OCI-LY1 (cell line): ENCODE data around the gene KDM3B.

Source experiments
- H2AFZ ChIP-seq: fragments of 200-600 bp; sonication (generic), shearing (Covaris generic); 2 replicates; pipeline ENCODE4 v1.6.0; 2014; ENCODE audit warnings: antibody characterized with exemption, mild to moderate bottlenecking, low read length
- H3F3A ChIP-seq: fragments of 200-600 bp; sonication (generic), shearing (Covaris generic); 2 replicates; pipeline ENCODE4 v1.6.0; 2014; ENCODE audit warnings: mild to moderate bottlenecking, antibody characterized with exemption, low read length, moderate library complexity; ENCODE audit not compliant: insufficient read depth
- H3K27ac ChIP-seq: fragments of 200-600 bp; sonication (generic); 2 replicates; pipeline ENCODE4 v1.5.1; 2014; ENCODE audit warnings: low read length, mixed run types, mild to moderate bottlenecking, low read depth; ENCODE audit not compliant: poor library complexity, severe bottlenecking
- H3K27me3 ChIP-seq: fragments of 200-600 bp; sonication (generic); 2 replicates; pipeline ENCODE4 v1.6.0; 2014; ENCODE audit warnings: antibody characterized with exemption, mild to moderate bottlenecking, low read length, moderate library complexity; ENCODE audit not compliant: insufficient read depth
- H3K36me3 ChIP-seq: fragments of 200-600 bp; sonication (generic); 2 replicates; pipeline ENCODE4 v1.6.1; 2014; ENCODE audit warnings: mild to moderate bottlenecking, antibody characterized with exemption, low read length, moderate library complexity, mixed read lengths; ENCODE audit not compliant: insufficient read depth
- H3K4me1 ChIP-seq: fragments of 200-600 bp; sonication (generic); 2 replicates; pipeline ENCODE4 v1.5.1; 2014; ENCODE audit warnings: mild to moderate bottlenecking, low read length, moderate library complexity; ENCODE audit not compliant: insufficient read depth, severe bottlenecking
- H3K4me2 ChIP-seq: fragments of 200-600 bp; sonication (generic), shearing (Covaris generic); 2 replicates; pipeline ENCODE4 v1.6.1; 2014; ENCODE audit warnings: low read length
- H3K4me3 ChIP-seq: fragments of 200-600 bp; sonication (generic); 2 replicates; pipeline ENCODE4 v1.5.1; 2014; ENCODE audit warnings: low read length, low read depth, mild to moderate bottlenecking, mixed read lengths; ENCODE audit not compliant: poor library complexity, severe bottlenecking
- H3K79me2 ChIP-seq: fragments of 200-600 bp; shearing (Covaris generic); 2 replicates; pipeline ENCODE4 v1.6.1; 2016; ENCODE audit warnings: mixed run types, low read length, mixed read lengths; ENCODE audit not compliant: insufficient read depth
- H3K9ac ChIP-seq: fragments of 200-600 bp; sonication (generic), shearing (Covaris generic); 2 replicates; pipeline ENCODE4 v1.6.1; 2014; ENCODE audit warnings: mild to moderate bottlenecking, low read length, mixed read lengths
- H3K9me2 ChIP-seq: fragments of 200-600 bp; sonication (generic), shearing (Covaris generic); 2 replicates; pipeline ENCODE4 v1.6.1; 2014; ENCODE audit warnings: low read depth, mild to moderate bottlenecking, low read length, mixed read lengths
- H3K9me3 ChIP-seq: fragments of 200-600 bp; shearing (Covaris generic); 2 replicates; pipeline ENCODE4 v1.6.1; 2014; ENCODE audit warnings: low read length, mixed read lengths
- H4K20me1 ChIP-seq: fragments of 200-600 bp; sonication (generic), shearing (Covaris generic); 2 replicates; pipeline ENCODE4 v1.6.0; 2016; ENCODE audit warnings: mild to moderate bottlenecking, low read length; ENCODE audit not compliant: insufficient read depth
- EZH2 ChIP-seq: fragments of 200-600 bp; sonication (generic), shearing (Covaris generic); IDR thresholded peaks from 2 replicates; pipeline ENCODE4 v1.8.0; 2017; ENCODE audit warnings: borderline replicate concordance, mixed run types, mild to moderate bottlenecking, antibody characterized with exemption, low read length, moderate library complexity, mixed read lengths
- TF ChIP-seq, protein P1 (sequence below): fragments of 200-600 bp; sonication (generic), shearing (Covaris generic); IDR thresholded peaks from 2 replicates; pipeline ENCODE4 v1.5.1; 2017; ENCODE audit warnings: mild to moderate bottlenecking, antibody characterized with exemption, low read length, moderate library complexity, mixed read lengths

KDM3B gene

DNA sequence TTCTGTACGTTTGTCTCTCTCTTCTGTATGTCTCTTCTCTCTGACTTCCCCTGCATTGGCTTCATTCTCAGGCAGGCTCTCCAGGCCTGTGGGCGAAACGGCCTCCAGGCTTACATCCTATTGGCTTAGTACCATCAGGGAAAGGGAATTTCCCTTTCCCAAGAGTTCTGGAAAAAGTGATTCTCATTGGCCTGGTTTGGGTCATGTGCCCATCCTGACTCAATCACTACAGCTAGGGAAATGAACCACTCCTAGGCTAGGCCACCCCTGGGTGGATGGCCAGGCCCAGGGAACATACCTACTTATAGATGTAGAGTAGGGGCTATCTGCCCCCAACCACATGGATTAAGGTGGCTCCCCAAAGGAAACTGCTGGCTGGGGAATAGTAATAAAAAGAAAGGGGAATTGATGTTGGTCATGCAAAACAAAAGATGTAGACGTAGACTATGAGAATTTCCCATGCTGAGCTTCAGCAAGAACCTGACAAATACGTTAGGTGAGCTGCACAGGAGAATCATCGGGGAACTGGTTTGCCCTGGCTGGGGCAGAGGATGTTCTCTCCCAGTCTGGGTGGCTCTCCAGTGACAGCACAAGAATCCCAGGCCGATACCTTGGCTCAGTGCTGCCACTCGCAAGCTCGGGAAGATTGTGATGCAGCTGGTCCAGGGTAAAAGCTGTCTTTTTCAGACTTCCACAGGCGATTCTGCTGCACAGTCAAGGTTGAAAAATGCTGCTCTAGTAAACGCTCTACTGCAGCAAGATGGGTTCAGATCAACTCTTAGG is 109.0 kb downstream of the KDM3B start:
- Histone ChIP-seq H3K36me3 (no peaks in the 10 kb centered on the region), H2AFZ (no peak overlapping the region), H3K27me3 (no peaks in the 10 kb centered on the region), H3K79me2 (no peaks in the 10 kb centered on the region), H3K9me2 (no peaks in the 10 kb centered on the region), H3K4me3 (no peak overlapping the region), H3K9me3 (no peaks in the 10 kb centered on the region), H3K27ac (no peak overlapping the region), H3F3A (no peaks in the 10 kb centered on the region), H3K9ac (no peak overlapping the region), H3K4me1 (peaks cover 45% of the 10 kb centered on the region), H4K20me1 (no peaks in the 10 kb centered on the region), H3K4me2 (no peak overlapping the region)
- TF ChIP-seq, protein P1, sequence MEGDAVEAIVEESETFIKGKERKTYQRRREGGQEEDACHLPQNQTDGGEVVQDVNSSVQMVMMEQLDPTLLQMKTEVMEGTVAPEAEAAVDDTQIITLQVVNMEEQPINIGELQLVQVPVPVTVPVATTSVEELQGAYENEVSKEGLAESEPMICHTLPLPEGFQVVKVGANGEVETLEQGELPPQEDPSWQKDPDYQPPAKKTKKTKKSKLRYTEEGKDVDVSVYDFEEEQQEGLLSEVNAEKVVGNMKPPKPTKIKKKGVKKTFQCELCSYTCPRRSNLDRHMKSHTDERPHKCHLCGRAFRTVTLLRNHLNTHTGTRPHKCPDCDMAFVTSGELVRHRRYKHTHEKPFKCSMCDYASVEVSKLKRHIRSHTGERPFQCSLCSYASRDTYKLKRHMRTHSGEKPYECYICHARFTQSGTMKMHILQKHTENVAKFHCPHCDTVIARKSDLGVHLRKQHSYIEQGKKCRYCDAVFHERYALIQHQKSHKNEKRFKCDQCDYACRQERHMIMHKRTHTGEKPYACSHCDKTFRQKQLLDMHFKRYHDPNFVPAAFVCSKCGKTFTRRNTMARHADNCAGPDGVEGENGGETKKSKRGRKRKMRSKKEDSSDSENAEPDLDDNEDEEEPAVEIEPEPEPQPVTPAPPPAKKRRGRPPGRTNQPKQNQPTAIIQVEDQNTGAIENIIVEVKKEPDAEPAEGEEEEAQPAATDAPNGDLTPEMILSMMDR = no peak
- no peak for TF ChIP-seq EZH2

DNA sequence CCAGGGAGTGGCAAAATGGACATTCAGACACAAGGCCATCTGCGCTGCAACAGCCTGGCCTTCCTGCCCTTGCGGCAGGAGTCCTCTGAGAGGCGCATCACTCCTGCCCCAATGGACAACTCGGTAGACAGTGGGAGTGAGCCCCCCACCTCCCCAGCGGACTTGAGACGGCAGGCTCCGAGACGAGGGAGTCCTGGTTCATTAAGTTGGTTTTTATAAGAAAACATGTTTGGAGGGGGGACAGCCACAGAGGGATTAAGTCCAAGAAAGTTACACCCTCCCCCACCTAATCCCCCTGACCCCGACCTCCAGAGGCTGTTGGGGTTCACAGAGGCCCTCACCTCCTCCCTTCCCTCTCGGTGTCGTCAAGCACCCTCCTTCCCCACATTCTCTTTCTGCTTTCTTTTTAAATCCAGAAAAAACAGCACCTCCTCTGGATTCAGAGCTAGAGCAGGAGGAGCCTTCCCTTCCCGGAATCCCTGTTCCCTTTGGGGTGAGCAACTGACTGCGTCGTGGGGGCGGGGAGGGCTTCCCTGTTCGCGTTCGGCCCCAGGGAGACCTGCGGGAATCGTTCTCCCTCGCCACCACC is 111.0 kb downstream of the KDM3B start:
- no peak overlapping the region for H3K27ac ChIP-seq
- no peaks in the 10 kb centered on the region for H4K20me1 ChIP-seq
- H3K9me3 ChIP-seq = no peaks in the 10 kb centered on the region
- H3K9me2 ChIP-seq = no peaks in the 10 kb centered on the region
- TF ChIP-seq, protein P1 = no peak
- no peak for TF ChIP-seq EZH2
- H3K9ac ChIP-seq = peak overlapping the region; percentile 70
- no peaks in the 10 kb centered on the region for H3K79me2 ChIP-seq
- no peak overlapping the region for H2AFZ ChIP-seq
- H3K36me3 ChIP-seq = no peaks in the 10 kb centered on the region
- H3K27me3 ChIP-seq = no peaks in the 10 kb centered on the region
- H3K4me2 ChIP-seq = peak overlapping the region; percentile 89
- no peaks in the 10 kb centered on the region for H3F3A ChIP-seq
- peak overlapping the region; percentile 73 for H3K4me3 ChIP-seq
- H3K4me1 ChIP-seq = peaks cover 40% of the 10 kb centered on the region

DNA sequence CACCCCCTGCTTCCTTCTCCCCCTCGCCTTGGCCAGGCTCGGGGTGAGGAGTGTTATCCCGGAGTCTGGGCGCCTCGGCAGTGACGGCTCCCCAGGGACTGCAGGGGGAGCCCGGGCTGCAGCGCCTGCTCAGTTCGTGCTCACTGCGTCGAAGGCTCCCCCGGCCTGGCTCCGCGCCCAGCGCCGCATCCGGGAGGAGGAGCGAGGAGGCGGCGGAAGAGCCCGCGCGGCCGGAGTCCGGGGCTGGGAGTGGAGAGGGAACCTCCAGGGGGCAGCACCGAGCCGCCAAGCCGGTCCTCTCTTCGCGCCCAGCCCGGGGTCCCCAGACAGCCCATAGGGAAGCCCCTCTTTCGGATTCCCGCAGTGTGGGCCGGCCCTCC is 111.5 kb downstream of the KDM3B start:
- H3K9me2 ChIP-seq = no peaks in the 10 kb centered on the region
- H3K9me3 ChIP-seq = no peaks in the 10 kb centered on the region
- H3K36me3 ChIP-seq = no peaks in the 10 kb centered on the region
- no peaks in the 10 kb centered on the region for H3K79me2 ChIP-seq
- TF ChIP-seq, protein P1 = peak; percentile 80
- TF ChIP-seq EZH2 = no peak
- H3K4me3 ChIP-seq = peak overlapping the region; percentile 73
- H2AFZ ChIP-seq = peak overlapping the region; percentile 68
- H4K20me1 ChIP-seq = no peaks in the 10 kb centered on the region
- no peaks in the 10 kb centered on the region for H3F3A ChIP-seq
- H3K9ac ChIP-seq = peak overlapping the region; percentile 84
- peaks cover 35% of the 10 kb centered on the region for H3K4me1 ChIP-seq
- peak overlapping the region; percentile 89 for H3K4me2 ChIP-seq
- peak overlapping the region; percentile 70 for H3K27ac ChIP-seq
- H3K27me3 ChIP-seq = no peaks in the 10 kb centered on the region
